Measurements from ENCODE around the gene ZNF222. TPM values are rescaled to one million over a fixed set of nuclear protein-coding genes. Genes with fewer than 3 reads are reported as not detected.

Gene ZNF222
- total RNA-seq, 2 donors from 2014 or later: 2.4 to 2.9 TPM

DNA sequence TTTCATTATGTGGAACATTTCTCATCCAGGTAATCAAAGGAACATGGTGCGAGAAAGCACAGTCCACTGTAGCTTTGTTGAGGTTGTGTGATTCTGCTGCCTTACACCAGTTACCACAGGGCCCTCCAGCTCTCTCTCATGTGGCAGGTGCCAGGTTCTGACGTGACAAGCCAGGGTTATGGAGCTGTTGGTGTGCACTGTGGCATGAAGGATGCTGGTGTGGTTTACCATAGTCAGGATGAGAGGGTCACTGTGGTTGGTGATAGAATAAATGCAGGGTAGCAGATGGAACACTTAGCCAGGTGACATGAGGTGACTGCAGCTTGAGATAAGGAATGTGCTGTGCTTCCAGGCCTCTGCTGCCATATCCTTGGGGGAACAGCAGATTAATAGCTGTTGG, 34.0 kb downstream of the ZNF222 start:
- H3K4me3 ChIP-seq: no peak overlapping the region
- no peak for DNase-seq (ENCODE audit: low spot score)
- TF ChIP-seq, protein P1, sequence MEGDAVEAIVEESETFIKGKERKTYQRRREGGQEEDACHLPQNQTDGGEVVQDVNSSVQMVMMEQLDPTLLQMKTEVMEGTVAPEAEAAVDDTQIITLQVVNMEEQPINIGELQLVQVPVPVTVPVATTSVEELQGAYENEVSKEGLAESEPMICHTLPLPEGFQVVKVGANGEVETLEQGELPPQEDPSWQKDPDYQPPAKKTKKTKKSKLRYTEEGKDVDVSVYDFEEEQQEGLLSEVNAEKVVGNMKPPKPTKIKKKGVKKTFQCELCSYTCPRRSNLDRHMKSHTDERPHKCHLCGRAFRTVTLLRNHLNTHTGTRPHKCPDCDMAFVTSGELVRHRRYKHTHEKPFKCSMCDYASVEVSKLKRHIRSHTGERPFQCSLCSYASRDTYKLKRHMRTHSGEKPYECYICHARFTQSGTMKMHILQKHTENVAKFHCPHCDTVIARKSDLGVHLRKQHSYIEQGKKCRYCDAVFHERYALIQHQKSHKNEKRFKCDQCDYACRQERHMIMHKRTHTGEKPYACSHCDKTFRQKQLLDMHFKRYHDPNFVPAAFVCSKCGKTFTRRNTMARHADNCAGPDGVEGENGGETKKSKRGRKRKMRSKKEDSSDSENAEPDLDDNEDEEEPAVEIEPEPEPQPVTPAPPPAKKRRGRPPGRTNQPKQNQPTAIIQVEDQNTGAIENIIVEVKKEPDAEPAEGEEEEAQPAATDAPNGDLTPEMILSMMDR (IDR thresholded peaks at IDR 0.05): no peak
- peaks cover 0 to 1% of the 10 kb centered on the region in 2 donors for H3K9me3 ChIP-seq
- peaks cover 66% of the 10 kb centered on the region for H3K36me3 ChIP-seq
- H3K27me3 ChIP-seq: no peaks in the 10 kb centered on the region
- no peak overlapping the region for H3K27ac ChIP-seq
- H3K4me1 ChIP-seq: no peaks in the 10 kb centered on the region

DNA sequence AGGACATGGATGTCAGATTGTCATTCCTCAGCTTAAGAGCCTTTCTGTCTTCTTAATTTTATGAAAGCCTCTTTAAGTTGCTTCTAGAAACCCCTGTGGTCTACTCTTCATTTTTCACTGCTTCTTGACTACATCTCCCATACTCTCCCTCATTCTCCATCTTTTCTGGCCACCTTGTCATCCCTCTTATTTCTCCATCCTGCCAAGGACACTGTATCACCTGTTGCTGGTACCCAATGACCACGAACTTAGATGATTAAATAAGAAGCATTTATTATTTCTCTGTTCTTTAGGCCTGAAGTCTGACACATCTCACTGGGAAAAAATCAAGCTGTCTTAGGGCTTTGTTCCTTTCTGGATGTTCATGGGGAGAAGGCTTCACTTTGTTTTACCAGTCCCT, 35.9 kb downstream of the ZNF222 start:
- H3K9me3 ChIP-seq: peaks cover 0 to 19% of the 10 kb centered on the region in 2 donors
- H3K27ac ChIP-seq: no peak overlapping the region
- H3K4me1 ChIP-seq: no peaks in the 10 kb centered on the region
- H3K4me3 ChIP-seq: no peak overlapping the region
- TF ChIP-seq, protein P1 (IDR thresholded peaks at IDR 0.05): no peak
- no peaks in the 10 kb centered on the region for H3K27me3 ChIP-seq
- peaks cover 81% of the 10 kb centered on the region for H3K36me3 ChIP-seq
- DNase-seq (ENCODE audit: low spot score): no peak

DNA sequence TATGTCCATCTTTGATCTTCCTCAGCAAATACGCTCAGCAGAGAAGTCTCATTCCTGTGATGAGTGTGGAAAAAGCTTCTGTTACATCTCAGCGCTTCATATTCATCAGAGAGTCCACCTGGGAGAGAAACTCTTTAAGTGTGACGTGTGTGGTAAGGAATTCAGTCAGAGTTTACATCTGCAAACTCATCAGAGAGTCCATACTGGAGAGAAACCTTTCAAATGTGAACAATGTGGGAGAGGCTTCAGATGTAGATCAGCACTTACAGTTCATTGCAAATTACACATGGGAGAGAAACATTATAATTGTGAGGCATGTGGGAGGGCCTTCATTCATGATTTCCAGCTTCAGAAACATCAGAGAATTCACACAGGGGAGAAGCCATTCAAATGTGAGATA, 41.1 kb downstream of the ZNF222 start:
- Histone ChIP-seq H3K27me3 (no peaks in the 10 kb centered on the region), H3K4me1 (peaks cover 0 to 2% of the 10 kb centered on the region in 2 donors), H3K4me3 (no peak overlapping the region), H3K36me3 (peaks cover 63% of the 10 kb centered on the region), H3K27ac (no peak overlapping the region), H3K9me3 (peaks cover 0 to 48% of the 10 kb centered on the region in 2 donors)
- TF ChIP-seq, protein P1 (IDR thresholded peaks at IDR 0.05): no peak
- DNase-seq (ENCODE audit: low spot score): no peak

DNA sequence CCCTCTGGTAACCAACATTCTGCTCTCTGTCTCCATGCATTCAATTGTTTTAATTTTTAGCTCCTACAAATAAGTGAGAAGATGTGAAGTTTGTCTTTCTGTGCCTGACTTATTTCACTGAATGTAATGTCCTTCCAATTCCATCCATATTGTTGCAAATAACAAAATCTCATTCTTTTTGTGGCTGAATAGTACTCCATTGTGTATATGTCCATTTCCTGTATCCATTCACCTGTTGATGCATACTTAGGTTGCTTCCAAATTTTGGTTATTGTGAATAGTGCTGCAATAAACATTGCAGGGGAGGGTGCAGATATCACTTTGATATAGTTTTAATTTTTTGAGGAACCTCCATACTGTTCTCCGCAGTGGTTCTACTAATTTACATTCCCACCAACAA, 44.2 kb downstream of the ZNF222 start:
- Histone ChIP-seq H3K9me3 (peaks cover 0 to 44% of the 10 kb centered on the region in 2 donors), H3K4me3 (no peak overlapping the region), H3K27ac (no peak overlapping the region), H3K27me3 (no peaks in the 10 kb centered on the region), H3K4me1 (peaks cover 0 to 16% of the 10 kb centered on the region in 2 donors), H3K36me3 (peaks cover 31% of the 10 kb centered on the region)
- TF ChIP-seq, protein P1 (IDR thresholded peaks at IDR 0.05): no peak
- no peak for DNase-seq (ENCODE audit: low spot score)

DNA sequence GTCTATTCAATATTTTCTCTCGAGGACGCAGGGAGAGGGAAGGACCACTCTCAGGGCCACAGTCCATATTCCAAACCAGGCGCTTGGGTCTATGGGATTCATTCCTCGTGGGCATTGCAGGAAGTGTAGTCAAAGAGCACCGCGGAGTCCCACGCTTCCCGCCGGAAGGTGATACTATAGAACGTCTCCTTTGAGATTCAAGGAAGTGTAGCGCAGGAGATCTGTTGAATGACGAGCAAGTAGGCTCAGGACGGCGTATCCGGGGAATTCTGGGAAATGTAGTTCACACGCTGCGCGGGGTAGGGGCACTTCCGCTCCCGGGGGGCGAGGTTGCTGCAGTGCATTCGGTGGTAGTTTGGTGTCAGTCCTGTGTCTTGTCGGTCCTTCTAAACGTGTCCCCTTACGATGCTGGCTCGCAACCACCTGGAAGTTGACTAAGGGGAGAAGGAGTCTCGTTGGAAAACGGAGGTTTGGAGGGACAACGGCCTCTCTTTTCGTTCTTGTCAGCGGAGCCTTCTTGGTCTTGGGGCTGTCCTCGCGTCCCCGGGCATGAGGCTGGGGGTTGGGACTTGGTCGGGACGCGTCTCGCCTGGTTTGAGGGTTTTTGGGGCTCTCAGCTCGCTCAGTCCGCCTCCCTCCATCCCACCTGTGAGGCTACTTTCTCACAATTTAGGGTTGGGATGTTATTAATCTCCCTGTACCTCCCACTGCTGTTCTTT, 46.8 kb downstream of the ZNF222 start, which contains the start of gene ZNF284:
Gene ZNF284, plus strand, starts transcription at position 336 of the 719 bp plus-strand sequence. CDS start 4,231 bp downstream, outside the sequence.
- DNase-seq (ENCODE audit: low spot score): peak; percentile 86
- H3K27me3 ChIP-seq: no peaks in the 10 kb centered on the region
- peaks cover 0 to 16% of the 10 kb centered on the region in 2 donors for H3K4me1 ChIP-seq
- TF ChIP-seq, protein P1 (IDR thresholded peaks at IDR 0.05): no peak
- peak within 1 kb of the TSS in 1 of 2 donors; percentile 54 for H3K27ac ChIP-seq
- H3K9me3 ChIP-seq: peaks cover 0 to 19% of the 10 kb centered on the region in 2 donors
- H3K36me3 ChIP-seq: peaks cover 9% of the 10 kb centered on the region
- H3K4me3 ChIP-seq: peak within 1 kb of the TSS; percentile 56 to 72

Measured in right atrium auricular region (tissue), 2 donors.